Measurements from ENCODE around the gene KCNJ3.

KCNJ3 gene, protein sequence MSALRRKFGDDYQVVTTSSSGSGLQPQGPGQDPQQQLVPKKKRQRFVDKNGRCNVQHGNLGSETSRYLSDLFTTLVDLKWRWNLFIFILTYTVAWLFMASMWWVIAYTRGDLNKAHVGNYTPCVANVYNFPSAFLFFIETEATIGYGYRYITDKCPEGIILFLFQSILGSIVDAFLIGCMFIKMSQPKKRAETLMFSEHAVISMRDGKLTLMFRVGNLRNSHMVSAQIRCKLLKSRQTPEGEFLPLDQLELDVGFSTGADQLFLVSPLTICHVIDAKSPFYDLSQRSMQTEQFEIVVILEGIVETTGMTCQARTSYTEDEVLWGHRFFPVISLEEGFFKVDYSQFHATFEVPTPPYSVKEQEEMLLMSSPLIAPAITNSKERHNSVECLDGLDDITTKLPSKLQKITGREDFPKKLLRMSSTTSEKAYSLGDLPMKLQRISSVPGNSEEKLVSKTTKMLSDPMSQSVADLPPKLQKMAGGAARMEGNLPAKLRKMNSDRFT

GRCh38 chr2:154698296-154698720, at the start of gene KCNJ3:
KCNJ3 (plus strand) TSS chr2:154698695; CDS start chr2:154698776, 81 bp downstream.
- TF ChIP-seq CTCF (IDR thresholded peaks at IDR 0.05): no peak
- Histone ChIP-seq H3K4me3 (peak within 1 kb of the TSS; percentile 87), H3K27ac (peak within 1 kb of the TSS; percentile 65 to 74)
- no peak for DNase-seq (ENCODE audit: low spot score)

DNA sequence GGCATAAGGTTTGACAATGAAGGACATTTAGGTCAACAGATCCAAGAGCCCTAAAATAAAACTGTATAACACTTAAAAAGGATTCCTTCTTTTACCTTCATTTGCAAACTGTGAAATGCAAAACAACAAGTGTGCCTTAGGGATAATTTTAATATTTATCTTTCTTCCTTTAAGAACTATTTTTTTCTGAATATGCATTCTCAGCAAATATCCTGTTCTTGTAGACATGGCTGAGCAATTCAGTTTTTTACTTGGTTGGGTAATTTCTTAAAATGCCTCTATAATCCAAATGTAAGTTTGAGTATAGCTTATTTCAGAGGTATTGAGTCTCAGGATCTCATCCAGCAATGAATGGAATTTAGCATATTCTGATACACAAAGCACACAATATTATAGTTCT, 43.0 kb upstream of the KCNJ3 start:
- H3K27ac ChIP-seq: no peak overlapping the region
- no peak for TF ChIP-seq CTCF (IDR thresholded peaks at IDR 0.05)

GRCh38 chr2:154658854-154659253, 39.6 kb upstream of the KCNJ3 start:
- no peak for DNase-seq (ENCODE audit: low spot score)
- H3K27ac ChIP-seq: no peak overlapping the region
- no peak overlapping the region for H3K4me3 ChIP-seq
- TF ChIP-seq CTCF (IDR thresholded peaks at IDR 0.05): no peak

More for the DNA sequence above, 43.0 kb upstream of the KCNJ3 start:
- no peak for DNase-seq (ENCODE audit: low spot score)
- H3K4me3 ChIP-seq: no peak overlapping the region

- no peak for TF ChIP-seq CTCF (IDR thresholded peaks at IDR 0.05)
- Histone ChIP-seq H3K27ac (no peak overlapping the region), H3K4me3 (no peak overlapping the region)
- no peak for DNase-seq (ENCODE audit: low spot score)
Measured at GRCh38 chr2:154664248-154664647, 34.2 kb upstream of the KCNJ3 start.

DNA sequence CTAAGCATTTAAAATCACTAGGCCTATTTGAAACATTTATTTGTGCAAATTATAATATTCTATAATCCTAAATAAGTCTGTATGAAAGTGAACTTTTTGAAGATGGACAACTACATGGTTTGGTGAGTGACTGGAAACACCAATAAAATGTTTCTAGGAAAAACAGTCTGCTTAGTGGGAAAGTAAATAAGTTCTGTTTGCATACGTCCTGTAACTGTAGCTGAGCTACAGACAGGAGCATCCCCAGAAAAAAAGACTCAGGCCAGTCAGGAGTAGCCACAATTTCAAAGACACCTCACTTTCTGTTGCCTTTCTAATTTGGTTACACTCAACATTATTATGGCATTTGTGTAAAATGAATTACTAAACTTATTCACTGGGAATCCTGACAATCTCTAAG, 28.4 kb upstream of the KCNJ3 start:
- Histone ChIP-seq H3K27ac (no peak overlapping the region), H3K4me3 (no peak overlapping the region)
- DNase-seq (ENCODE audit: low spot score): no peak
- TF ChIP-seq CTCF (IDR thresholded peaks at IDR 0.05): no peak

- no peak for DNase-seq (ENCODE audit: low spot score)
- Histone ChIP-seq H3K4me3 (no peak overlapping the region), H3K27ac (no peak overlapping the region)
- no peak for TF ChIP-seq CTCF (IDR thresholded peaks at IDR 0.05)
Measured at GRCh38 chr2:154673694-154674093, 24.8 kb upstream of the KCNJ3 start.

- H3K27ac ChIP-seq: no peak overlapping the region
Measured at GRCh38 chr2:154677401-154677800, 21.1 kb upstream of the KCNJ3 start.

More at GRCh38 chr2:154677401-154677800, 21.1 kb upstream of the KCNJ3 start:
- no peak for TF ChIP-seq CTCF (IDR thresholded peaks at IDR 0.05)
- DNase-seq (ENCODE audit: low spot score): no peak
- H3K4me3 ChIP-seq: no peak overlapping the region

All from coronary artery (tissue), 2 donors.